Endothelial cell (in vitro differentiated cells): Measurements from ENCODE around the gene PTMA. TPM values are rescaled to one million over a fixed set of nuclear protein-coding genes. Genes with fewer than 3 reads are reported as not detected.

Experiments used
- DNase-seq: peaks from one replicate; pipeline ENCODE4 v3.0.0; 2021; ENCODE audit warnings: low spot score
- H3K27ac Mint-ChIP-seq: one replicate; pipeline ENCODE4 v1.8.0; 2021; ENCODE audit warnings: mixed read lengths, inconsistent platforms; ENCODE audit not compliant: unreplicated experiment
- H3K27me3 Mint-ChIP-seq: one replicate; pipeline ENCODE4 v1.8.0; 2021; ENCODE audit warnings: mild to moderate bottlenecking, moderate library complexity, mixed read lengths, inconsistent platforms; ENCODE audit not compliant: unreplicated experiment
- H3K36me3 Mint-ChIP-seq: one replicate; pipeline ENCODE4 v1.8.0; 2021; ENCODE audit warnings: mild to moderate bottlenecking, low read depth, mixed read lengths, inconsistent platforms; ENCODE audit not compliant: unreplicated experiment
- H3K4me1 Mint-ChIP-seq: one replicate; pipeline ENCODE4 v1.8.0; 2021; ENCODE audit warnings: mild to moderate bottlenecking, mixed read lengths, inconsistent platforms; ENCODE audit not compliant: unreplicated experiment
- H3K4me3 Mint-ChIP-seq: one replicate; pipeline ENCODE4 v1.8.0; 2021; ENCODE audit warnings: mild to moderate bottlenecking, mixed read lengths, inconsistent platforms; ENCODE audit not compliant: unreplicated experiment
- H3K9me3 Mint-ChIP-seq: one replicate; pipeline ENCODE4 v1.8.0; 2021; ENCODE audit warnings: mixed read lengths, inconsistent platforms; ENCODE audit not compliant: unreplicated experiment
- total RNA-seq: library from RNA; stranded (reverse); fragmentation: NEBNext Ultra II Directional; extraction: Animal tissue kit (Norgen Biotek cat#: 25700); gene quantifications from one replicate; pipeline ENCODE4 v1.2.1, GENCODE V29; 2021; ENCODE audit not compliant: unreplicated experiment
- TF ChIP-seq, protein P1 (sequence below): fragments of 200-600 bp; sonication (generic); IDR thresholded peaks from one replicate; pipeline ENCODE4 v1.5.0; 2021; ENCODE audit warnings: antibody characterized with exemption; ENCODE audit not compliant: unreplicated experiment

Gene PTMA
- total RNA-seq, 1 donor from 2014 or later = 592 TPM

DNA sequence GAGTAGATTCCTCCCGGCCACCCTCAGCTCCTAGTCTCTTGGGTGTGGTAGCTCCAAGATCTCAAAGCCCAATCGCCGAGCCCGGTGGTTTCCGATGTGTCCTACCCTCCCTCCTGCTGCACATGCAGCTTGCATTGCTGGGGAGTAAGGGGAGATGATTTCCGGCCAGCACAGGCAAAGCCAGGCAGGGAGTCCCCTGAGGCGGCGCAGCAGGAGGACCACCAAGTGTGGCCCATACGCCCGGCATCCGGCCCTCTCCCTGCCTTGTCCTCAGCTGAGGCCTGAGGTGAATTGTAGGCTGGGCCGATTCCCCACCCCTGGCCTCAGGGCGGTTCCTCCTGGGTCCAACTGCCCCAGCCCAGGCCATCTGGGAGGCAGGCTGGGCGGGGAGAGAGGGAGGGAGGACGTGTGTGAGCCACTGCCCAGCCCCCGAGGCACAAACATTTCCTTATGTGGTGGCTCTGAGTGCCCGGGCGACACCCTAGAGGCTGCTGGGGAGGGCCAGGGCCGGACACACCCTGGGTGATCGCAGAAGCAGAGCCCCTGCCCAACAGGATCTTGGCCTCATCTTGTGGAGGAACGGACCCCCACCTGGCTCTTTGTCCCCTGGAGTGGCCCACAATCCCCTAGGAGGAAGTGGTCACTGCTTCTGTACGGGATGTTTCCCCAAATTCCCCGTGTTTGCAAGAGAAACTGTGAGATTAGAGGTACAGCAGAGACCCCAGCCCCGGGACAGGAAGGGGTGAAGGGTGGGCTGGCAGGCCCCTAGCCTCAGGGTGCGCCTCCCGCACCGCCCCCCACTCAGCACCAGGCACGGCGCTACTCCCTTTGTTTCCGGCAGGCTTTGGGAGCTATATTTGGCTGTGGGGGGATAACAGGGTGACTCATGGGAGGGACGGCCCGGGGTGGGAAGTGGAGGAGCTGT, 41.9 kb upstream of the PTMA start:
- DNase-seq = peak; percentile 71
- Mint-ChIP-seq H3K4me3 (peak overlapping the region; percentile 80), H3K27ac (peak overlapping the region; percentile 92), H3K9me3 (no peaks in the 10 kb centered on the region), H3K36me3 (peaks cover 8% of the 10 kb centered on the region), H3K27me3 (peaks cover 15% of the 10 kb centered on the region), H3K4me1 (peaks cover 15% of the 10 kb centered on the region)
- TF ChIP-seq, protein P1, sequence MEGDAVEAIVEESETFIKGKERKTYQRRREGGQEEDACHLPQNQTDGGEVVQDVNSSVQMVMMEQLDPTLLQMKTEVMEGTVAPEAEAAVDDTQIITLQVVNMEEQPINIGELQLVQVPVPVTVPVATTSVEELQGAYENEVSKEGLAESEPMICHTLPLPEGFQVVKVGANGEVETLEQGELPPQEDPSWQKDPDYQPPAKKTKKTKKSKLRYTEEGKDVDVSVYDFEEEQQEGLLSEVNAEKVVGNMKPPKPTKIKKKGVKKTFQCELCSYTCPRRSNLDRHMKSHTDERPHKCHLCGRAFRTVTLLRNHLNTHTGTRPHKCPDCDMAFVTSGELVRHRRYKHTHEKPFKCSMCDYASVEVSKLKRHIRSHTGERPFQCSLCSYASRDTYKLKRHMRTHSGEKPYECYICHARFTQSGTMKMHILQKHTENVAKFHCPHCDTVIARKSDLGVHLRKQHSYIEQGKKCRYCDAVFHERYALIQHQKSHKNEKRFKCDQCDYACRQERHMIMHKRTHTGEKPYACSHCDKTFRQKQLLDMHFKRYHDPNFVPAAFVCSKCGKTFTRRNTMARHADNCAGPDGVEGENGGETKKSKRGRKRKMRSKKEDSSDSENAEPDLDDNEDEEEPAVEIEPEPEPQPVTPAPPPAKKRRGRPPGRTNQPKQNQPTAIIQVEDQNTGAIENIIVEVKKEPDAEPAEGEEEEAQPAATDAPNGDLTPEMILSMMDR = no peak

DNA sequence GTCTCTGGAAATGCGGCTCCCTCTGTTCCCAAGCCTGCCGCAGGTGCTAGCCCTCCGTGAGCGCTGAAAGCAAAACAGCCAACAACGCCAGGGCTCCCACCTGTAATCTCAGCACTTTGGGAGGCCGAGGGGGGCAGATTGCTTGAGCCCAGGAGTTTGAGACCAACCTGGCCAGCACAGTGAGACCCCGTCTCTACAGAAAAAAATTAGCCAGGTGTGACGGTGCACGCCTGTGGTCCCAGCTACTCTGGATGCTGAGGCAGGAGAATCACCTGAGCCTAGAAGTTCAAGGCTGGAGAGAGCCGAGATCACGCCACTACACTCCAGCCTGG, 41.3 kb upstream of the PTMA start:
- no peak overlapping the region for H3K4me3 Mint-ChIP-seq
- no peaks in the 10 kb centered on the region for H3K9me3 Mint-ChIP-seq
- TF ChIP-seq, protein P1 = no peak
- peak overlapping the region; percentile 92 for H3K27ac Mint-ChIP-seq
- H3K4me1 Mint-ChIP-seq = peaks cover 17% of the 10 kb centered on the region
- peaks cover 12% of the 10 kb centered on the region for H3K27me3 Mint-ChIP-seq
- DNase-seq = no peak
- peaks cover 4% of the 10 kb centered on the region for H3K36me3 Mint-ChIP-seq

- peaks cover 4% of the 10 kb centered on the region for H3K36me3 Mint-ChIP-seq
- DNase-seq = no peak
Observed at GRCh38 chr2:231667496-231667895, 40.8 kb upstream of the PTMA start.

DNA sequence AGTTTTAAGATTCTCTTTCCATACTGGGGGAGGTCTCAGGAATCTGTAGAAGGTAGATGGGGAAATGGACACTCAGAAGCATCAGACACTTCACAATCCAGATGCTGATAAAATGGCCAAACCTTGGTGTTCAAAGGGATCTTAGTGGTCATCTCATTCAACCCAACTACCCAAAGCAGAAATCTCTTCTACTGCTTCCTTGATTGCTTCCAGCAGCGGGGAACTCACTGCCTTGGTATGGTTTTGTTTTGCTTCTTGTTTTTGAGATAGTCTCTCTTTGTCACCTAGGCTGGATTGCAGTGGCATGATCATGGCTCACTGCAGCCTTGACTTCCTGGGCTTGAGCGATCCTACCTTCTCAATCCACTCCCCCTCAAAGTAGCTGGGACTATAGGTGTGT, 39.3 kb upstream of the PTMA start:
- H3K4me3 Mint-ChIP-seq = no peak overlapping the region
- H3K36me3 Mint-ChIP-seq = no peaks in the 10 kb centered on the region
- H3K27ac Mint-ChIP-seq = no peak overlapping the region
- H3K4me1 Mint-ChIP-seq = peaks cover 17% of the 10 kb centered on the region
- H3K27me3 Mint-ChIP-seq = peaks cover 10% of the 10 kb centered on the region
- DNase-seq = no peak
- TF ChIP-seq, protein P1 = no peak
- no peaks in the 10 kb centered on the region for H3K9me3 Mint-ChIP-seq

More at GRCh38 chr2:231667496-231667895, 40.8 kb upstream of the PTMA start:
- H3K4me3 Mint-ChIP-seq = no peak overlapping the region
- H3K9me3 Mint-ChIP-seq = no peaks in the 10 kb centered on the region
- H3K27ac Mint-ChIP-seq = peak overlapping the region; percentile 48
- peaks cover 17% of the 10 kb centered on the region for H3K4me1 Mint-ChIP-seq
- TF ChIP-seq, protein P1 = no peak
- H3K27me3 Mint-ChIP-seq = peaks cover 12% of the 10 kb centered on the region

GRCh38 chr2:231671270-231672050, 36.9 kb upstream of the PTMA start:
- Mint-ChIP-seq H3K4me1 (peaks cover 14% of the 10 kb centered on the region), H3K27ac (no peak overlapping the region), H3K27me3 (peaks cover 15% of the 10 kb centered on the region)

More at GRCh38 chr2:231671270-231672050, 36.9 kb upstream of the PTMA start:
- TF ChIP-seq, protein P1 = no peak
- Mint-ChIP-seq H3K36me3 (no peaks in the 10 kb centered on the region), H3K9me3 (no peaks in the 10 kb centered on the region), H3K4me3 (no peak overlapping the region)
- no peak for DNase-seq
